Endothelial cell of umbilical vein (primary cell): ENCODE results near the gene KBTBD3. TPM values are rescaled to one million over a fixed set of nuclear protein-coding genes. Genes with fewer than 3 reads are reported as not detected.

Source experiments
- BruUV-seq: library from RNA; stranded (reverse); fragments of 400-500 nt; replicated peaks from 2 replicates; lab custom pipeline; 2021; lab: Mats Ljungman, UMichigan
- CTCF ChIA-PET: fragments of 300-600, 350-600 bp; sonication (Branson Sonifier 250); formaldehyde crosslinking; loops from one replicate; lab custom pipeline; 2021; ENCODE audit warnings: antibody characterized with exemption, inconsistent platforms; lab: Charles Lee
- POLR2A ChIA-PET: fragments of 300-600, 350-600 bp; sonication (Branson Sonifier 250); formaldehyde crosslinking; loops from one replicate; lab custom pipeline; 2021; ENCODE audit warnings: antibody characterized with exemption, inconsistent platforms; lab: Charles Lee
- DNase-seq: peaks from one replicate; pipeline ENCODE4 v3.0.0-alpha.2; 2011; ENCODE audit warnings: low read depth, low spot score
- FAIRE-seq: peaks from 2 replicates; lab custom pipeline; 2011; peaks lifted over from hg19 to GRCh38; lab: Jason Lieb, UNC
- H2AFZ ChIP-seq: 2 replicates; pipeline ENCODE4 v1.6.0; 2012; ENCODE audit warnings: low read depth, low read length, control low read depth, inconsistent platforms
- H3K27ac ChIP-seq: 2 replicates; pipeline ENCODE4 v1.5.1; 2011; ENCODE audit warnings: low read depth, mild to moderate bottlenecking, control low read depth, low read length, moderate library complexity; ENCODE audit not compliant: insufficient read depth
- H3K27me3 ChIP-seq, 2 experiments: 2 replicates each; pipeline versions ENCODE4 v1.6.0 to v1.6.1; 2011; ENCODE audit warnings: low read length in 2 of 2, mixed read lengths in 1 of 2; ENCODE audit not compliant: control insufficient read depth in 2 of 2, insufficient read depth in 2 of 2
- H3K36me3 ChIP-seq, 2 experiments: 2 replicates in 1 of 2; 3 replicates in 1 of 2; pipeline ENCODE4 v1.5.1; 2011; ENCODE audit warnings: low read length in 2 of 2, mild to moderate bottlenecking in 1 of 2, moderate library complexity in 1 of 2; ENCODE audit not compliant: control insufficient read depth in 2 of 2, insufficient read depth in 2 of 2; ENCODE audit errors: extremely low read depth in 1 of 2
- H3K4me1 ChIP-seq: 3 replicates; pipeline ENCODE4 v1.5.1; 2011; ENCODE audit warnings: mild to moderate bottlenecking, low read length; ENCODE audit not compliant: control insufficient read depth, insufficient read depth; ENCODE audit errors: extremely low read depth
- H3K4me2 ChIP-seq: 2 replicates; pipeline ENCODE4 v1.6.1; 2011; ENCODE audit warnings: low read length, control low read depth, mixed read lengths; ENCODE audit not compliant: insufficient read depth
- H3K4me3 ChIP-seq, 3 experiments: fragments of 200-600 bp in 1 of 3; sonication (generic), shearing (Covaris generic) in 1 of 3; replicated peaks in 1 of 3; 2 replicates each; pipeline ENCODE4 v1.5.1; 2011 to 2016; ENCODE audit warnings: control low read depth in 3 of 3, low read length in 3 of 3, mild to moderate bottlenecking in 2 of 3, inconsistent platforms in 1 of 3, low read depth in 1 of 3, moderate library complexity in 1 of 3; ENCODE audit not compliant: insufficient read depth in 1 of 3
- H3K79me2 ChIP-seq: 2 replicates; pipeline ENCODE4 v1.6.0; 2012; ENCODE audit warnings: low read length, inconsistent platforms; ENCODE audit not compliant: control insufficient read depth, insufficient read depth
- H3K9ac ChIP-seq: replicated peaks from 2 replicates; pipeline ENCODE3; 2011; ENCODE audit warnings: low read length, control low read depth; ENCODE audit not compliant: insufficient read depth; ENCODE audit errors: extremely low read depth
- H3K9me1 ChIP-seq: replicated peaks from 3 replicates; pipeline ENCODE4 v1.6.0; 2011; ENCODE audit warnings: mild to moderate bottlenecking, low read length; ENCODE audit not compliant: control insufficient read depth, insufficient read depth; ENCODE audit errors: extremely low read depth
- H3K9me3 ChIP-seq: replicated peaks from 2 replicates; pipeline ENCODE4 v1.5.1; 2012; ENCODE audit warnings: low read length, inconsistent platforms; ENCODE audit not compliant: control insufficient read depth, insufficient read depth
- H4K20me1 ChIP-seq: replicated peaks from 2 replicates; pipeline ENCODE3; 2011; ENCODE audit warnings: mild to moderate bottlenecking, low read length; ENCODE audit not compliant: control insufficient read depth, insufficient read depth; ENCODE audit errors: extremely low read depth
- CTCF ChIP-seq, 2 donors: IDR thresholded peaks; 1 replicate in 1 of 2; 2 replicates in 1 of 2; pipeline ENCODE4 v1.5.1; 2011; ENCODE audit warnings: low read length in 2 of 2, mild to moderate bottlenecking in 2 of 2, moderate library complexity in 2 of 2, control low read depth in 1 of 2, inconsistent platforms in 1 of 2, low read depth in 1 of 2; ENCODE audit not compliant: insufficient read depth in 1 of 2; ENCODE audit errors: extremely low read depth in 1 of 2
- EZH2 ChIP-seq: IDR thresholded peaks from 2 replicates; pipeline ENCODE4 v1.6.1; 2012; ENCODE audit warnings: borderline replicate concordance, low read depth, mild to moderate bottlenecking, moderate library complexity, low read length, inconsistent platforms; ENCODE audit not compliant: severe bottlenecking
- FOS ChIP-seq: IDR thresholded peaks from 2 replicates; pipeline ENCODE4 v1.6.1; 2011; ENCODE audit warnings: mild to moderate bottlenecking, low read length, moderate library complexity, borderline replicate concordance; ENCODE audit not compliant: insufficient read depth
- GATA2 ChIP-seq: IDR thresholded peaks from 2 replicates; pipeline ENCODE4 v1.7.0; 2011; ENCODE audit warnings: low read depth, mild to moderate bottlenecking, moderate library complexity, mixed read lengths, low read length; ENCODE audit not compliant: insufficient read length, insufficient read depth
- MAX ChIP-seq: IDR thresholded peaks from 2 replicates; pipeline ENCODE4 v1.6.1; 2011; ENCODE audit not compliant: insufficient read depth, insufficient read length
- MYC ChIP-seq: IDR thresholded peaks from one replicate; pipeline ENCODE4 v1.6.1; 2011; ENCODE audit warnings: mild to moderate bottlenecking, low read depth, low read length
- POLR2AphosphoS5 ChIP-seq: IDR thresholded peaks from 2 replicates; pipeline ENCODE4 v1.6.1; 2012; ENCODE audit warnings: low read depth, mild to moderate bottlenecking, control low read depth, low read length, moderate library complexity; ENCODE audit not compliant: insufficient read depth
- dilution Hi-C: fragments of 300-500 bp; cut with MboI; formaldehyde crosslinking; loops from one replicate; pipeline ENCODE4 v1.15.0; 2019; ENCODE audit warnings: low sequenced_read_pairs; ENCODE audit not compliant: extremely low pct_ligation_motif_present
- intact Hi-C: fragments of 100-400 bp; cut with micrococcal nuclease; formaldehyde crosslinking; loops from one replicate; pipeline ENCODE4 v1.10.0; 2022
- polyA plus RNA-seq, 4 experiments: library from polyadenylated mRNA; depleted of rRNA in 3 of 4; stranded (reverse) in 3 of 4; unstranded in 1 of 4; fragments of >200 nt; gene quantifications; 2 replicates each; pipeline versions ENCODE4 v1.2.1 to v1.2.3, GENCODE V29; 2011 to 2012; ENCODE audit warnings: missing spikeins in 1 of 4
- total RNA-seq: library from RNA; stranded (reverse); gene quantifications from 2 replicates; pipeline ENCODE4 v1.2.3, GENCODE V29; 2021

The KBTBD3 gene
- total and polyA plus RNA-seq, 2 donors (not counting 3 experiments of a cell fraction or from before 2014, with no cell fraction given), result 0.76 to 2.4 TPM

- CTCF ChIA-PET, result interaction anchor here (0.8 kb wide), 1 partner anchor 65 kb away, joined by 3 read pairs; no protein-coding TSS in a partner anchor
- FAIRE-seq (no peak), DNase-seq (no peak)
- peak overlapping the region; percentile 63 for H3K27ac ChIP-seq
- no peaks in the 10 kb centered on the region for H3K9me1 ChIP-seq
- intact Hi-C loops, result loop anchor here (1.0 to 10.0 kb wide), 5 partner anchors 8 to 978 kb away; partner anchors contain the start of genes AASDHPPT, CARD16 and KBTBD3
- H3K27me3 ChIP-seq, result no peaks in the 10 kb centered on the region
- TSS peak; percentile 88 for BruUV-seq
- dilution Hi-C loops, result no loop called here
- H3K4me3 ChIP-seq, result peak overlapping the region; percentile 38 to 74 (median 46)
- H2AFZ ChIP-seq, result peak overlapping the region; percentile 96
- no peaks in the 10 kb centered on the region for H4K20me1 ChIP-seq
- peak overlapping the region; percentile 50 for H3K9ac ChIP-seq
- no peak for TF ChIP-seq EZH2
- TF ChIP-seq MAX, result no peak
- TF ChIP-seq POLR2AphosphoS5, result no peak
- TF ChIP-seq MYC, result no peak
- no peak for TF ChIP-seq FOS
- no peak for TF ChIP-seq CTCF (IDR thresholded peaks at IDR 0.05; ENCODE audit: extremely low read depth in 1 of 2, insufficient read depth in 1 of 2, low read depth in 1 of 2, low read length in 2 of 2)
- no peak for TF ChIP-seq GATA2
- peaks cover 31% of the 10 kb centered on the region for H3K79me2 ChIP-seq
- peaks cover 17% of the 10 kb centered on the region for H3K4me1 ChIP-seq
- H3K9me3 ChIP-seq, result no peaks in the 10 kb centered on the region
- H3K4me2 ChIP-seq, result peak overlapping the region; percentile 74
- no peaks in the 10 kb centered on the region for H3K36me3 ChIP-seq
- POLR2A ChIA-PET, result no interaction called here
Measured at GRCh38 chr11:106022795-106023275, 54.3 kb downstream of the KBTBD3 start.
